ENCODE measurements around the gene PNMA8C.

PNMA8C gene

DNA sequence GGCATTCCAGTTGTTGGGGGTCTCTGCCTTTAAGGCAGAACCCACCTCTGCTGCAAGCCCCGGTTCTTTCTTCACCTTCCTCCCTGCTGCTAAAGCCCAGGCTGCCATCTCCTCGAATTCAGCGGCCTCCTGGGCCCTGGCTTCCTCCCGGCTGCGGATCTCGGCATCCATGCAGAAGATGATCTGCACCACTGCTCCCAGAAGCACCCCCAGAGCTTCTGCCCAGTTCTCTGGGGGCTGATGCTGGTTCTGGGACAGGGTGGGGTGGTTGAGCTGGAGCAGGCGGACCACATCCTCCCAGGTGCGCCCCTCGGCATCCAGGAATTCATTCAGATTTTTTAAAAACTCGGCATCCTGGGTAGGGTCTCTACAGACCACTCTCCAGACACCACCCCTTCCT lies 41.6 kb upstream of the PNMA8C start:
- no peak for DNase-seq (ENCODE audit: low spot score)
- peak overlapping the region; percentile 88 to 95 for H3K27ac ChIP-seq
- no peak overlapping the region for H3K4me3 ChIP-seq
- TF ChIP-seq, protein P1, sequence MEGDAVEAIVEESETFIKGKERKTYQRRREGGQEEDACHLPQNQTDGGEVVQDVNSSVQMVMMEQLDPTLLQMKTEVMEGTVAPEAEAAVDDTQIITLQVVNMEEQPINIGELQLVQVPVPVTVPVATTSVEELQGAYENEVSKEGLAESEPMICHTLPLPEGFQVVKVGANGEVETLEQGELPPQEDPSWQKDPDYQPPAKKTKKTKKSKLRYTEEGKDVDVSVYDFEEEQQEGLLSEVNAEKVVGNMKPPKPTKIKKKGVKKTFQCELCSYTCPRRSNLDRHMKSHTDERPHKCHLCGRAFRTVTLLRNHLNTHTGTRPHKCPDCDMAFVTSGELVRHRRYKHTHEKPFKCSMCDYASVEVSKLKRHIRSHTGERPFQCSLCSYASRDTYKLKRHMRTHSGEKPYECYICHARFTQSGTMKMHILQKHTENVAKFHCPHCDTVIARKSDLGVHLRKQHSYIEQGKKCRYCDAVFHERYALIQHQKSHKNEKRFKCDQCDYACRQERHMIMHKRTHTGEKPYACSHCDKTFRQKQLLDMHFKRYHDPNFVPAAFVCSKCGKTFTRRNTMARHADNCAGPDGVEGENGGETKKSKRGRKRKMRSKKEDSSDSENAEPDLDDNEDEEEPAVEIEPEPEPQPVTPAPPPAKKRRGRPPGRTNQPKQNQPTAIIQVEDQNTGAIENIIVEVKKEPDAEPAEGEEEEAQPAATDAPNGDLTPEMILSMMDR (IDR thresholded peaks at IDR 0.05): no peak

DNA sequence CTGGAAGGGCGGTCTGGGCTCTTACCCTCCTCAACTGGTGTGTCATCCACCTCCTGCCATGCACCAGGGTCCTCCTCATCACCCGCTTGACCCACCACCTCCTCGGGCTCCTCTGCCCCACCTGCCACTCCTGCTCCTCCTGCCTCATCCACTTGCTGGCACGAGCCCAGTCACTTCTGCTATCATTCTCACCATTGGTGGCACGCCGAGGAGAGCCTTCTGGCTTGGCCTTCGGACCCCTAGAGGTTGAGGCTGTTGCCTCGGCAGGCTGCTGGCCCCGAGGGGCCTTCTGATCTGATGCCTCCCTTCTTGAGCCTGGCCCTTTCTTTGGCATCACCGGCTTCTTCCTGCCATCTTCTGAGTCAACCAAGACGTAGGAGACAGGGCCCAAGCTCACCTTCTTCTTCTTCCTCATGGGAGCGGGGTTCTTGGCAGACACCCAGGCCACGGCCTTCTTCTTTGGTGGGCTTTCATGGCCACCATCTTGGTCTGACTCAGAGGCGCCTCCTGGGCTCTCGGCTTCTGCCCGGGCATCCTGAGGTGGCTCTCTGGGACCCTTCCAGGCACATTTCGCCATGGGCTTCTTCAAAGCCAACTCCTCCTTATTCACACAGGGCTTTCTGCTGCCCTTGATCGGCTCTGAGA lies 40.9 kb upstream of the PNMA8C start:
- H3K27ac ChIP-seq: peak overlapping the region; percentile 88 to 95
- no peak for DNase-seq (ENCODE audit: low spot score)

DNA sequence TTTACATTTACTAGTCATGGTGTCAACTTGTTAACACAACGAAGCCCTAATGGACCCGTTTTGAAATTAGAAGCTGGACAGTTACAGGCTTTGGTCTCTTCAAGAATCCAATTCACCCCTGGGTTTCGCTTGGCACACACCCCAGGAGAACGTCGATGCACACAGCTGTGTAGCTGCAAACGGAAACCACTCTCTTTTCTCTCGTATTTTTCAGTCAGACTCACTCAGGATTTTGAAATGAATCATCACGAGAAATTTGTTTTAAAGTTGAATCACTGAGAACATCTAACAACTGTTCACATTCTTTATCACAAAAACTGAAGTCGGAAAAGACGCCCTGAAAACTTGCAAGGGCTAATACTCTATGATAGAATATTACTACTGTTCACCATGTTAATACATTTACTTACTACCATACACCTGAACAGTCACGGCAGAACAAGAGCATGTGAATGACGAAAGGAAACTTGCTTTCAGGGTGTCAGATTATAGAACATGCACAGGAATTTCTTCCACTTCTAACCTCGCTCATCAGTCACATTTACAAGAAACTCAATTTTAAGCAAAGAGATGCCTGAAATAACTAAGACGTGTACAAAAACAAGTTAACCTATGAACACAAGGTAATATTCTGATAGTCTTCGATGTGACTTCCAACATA lies 37.9 kb upstream of the PNMA8C start:
- TF ChIP-seq, protein P1 (IDR thresholded peaks at IDR 0.05): no peak
- Histone ChIP-seq H3K27ac (peak overlapping the region; percentile 40 to 70), H3K4me3 (no peak overlapping the region)
- no peak for DNase-seq (ENCODE audit: low spot score)

More for the DNA sequence above, 40.9 kb upstream of the PNMA8C start:
- TF ChIP-seq, protein P1 (IDR thresholded peaks at IDR 0.05): no peak
- no peak overlapping the region for H3K4me3 ChIP-seq

DNA sequence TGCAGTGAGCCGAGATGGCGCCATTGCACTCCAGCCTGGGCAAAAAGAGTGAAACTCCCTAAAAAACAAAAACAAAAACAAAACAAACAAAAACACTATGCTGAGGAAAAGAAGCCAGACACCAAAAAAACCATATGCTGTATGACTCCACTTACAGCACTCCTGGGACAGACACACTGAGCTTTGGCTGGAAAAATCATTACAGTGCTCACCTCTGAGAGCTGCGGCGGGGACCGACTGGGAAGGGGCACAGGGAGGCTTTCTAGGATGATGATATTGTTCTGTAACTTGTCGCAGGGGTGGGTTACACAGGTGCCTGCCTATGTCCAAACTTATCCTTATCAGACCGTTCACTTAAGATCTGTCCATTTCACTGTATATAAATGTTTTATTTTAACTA lies 34.8 kb upstream of the PNMA8C start:
- no peak overlapping the region for H3K27ac ChIP-seq
- TF ChIP-seq, protein P1 (IDR thresholded peaks at IDR 0.05): no peak
- DNase-seq (ENCODE audit: low spot score): no peak
- H3K4me3 ChIP-seq: no peak overlapping the region

DNA sequence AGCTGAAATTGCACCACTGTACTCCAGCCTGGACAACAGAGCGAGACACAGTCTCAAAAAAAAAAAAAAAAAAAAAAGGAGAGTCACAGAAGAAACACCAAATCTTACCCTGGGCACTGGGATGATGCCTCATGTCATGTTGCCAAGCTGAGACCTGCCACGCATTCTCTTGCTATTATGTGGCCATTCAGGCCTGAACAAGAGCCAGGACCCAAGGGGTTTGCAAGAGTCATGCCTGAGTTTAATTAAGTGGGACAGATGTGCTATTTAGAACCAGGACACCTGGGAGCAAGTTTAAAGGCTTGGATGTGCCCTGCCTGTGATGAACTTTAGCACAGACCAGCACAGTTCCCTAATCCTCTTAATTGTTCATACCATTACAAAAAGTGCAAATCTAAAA lies 32.8 kb upstream of the PNMA8C start:
- TF ChIP-seq, protein P1 (IDR thresholded peaks at IDR 0.05): no peak
- DNase-seq (ENCODE audit: low spot score): no peak
- no peak overlapping the region for H3K27ac ChIP-seq
- no peak overlapping the region for H3K4me3 ChIP-seq

DNA sequence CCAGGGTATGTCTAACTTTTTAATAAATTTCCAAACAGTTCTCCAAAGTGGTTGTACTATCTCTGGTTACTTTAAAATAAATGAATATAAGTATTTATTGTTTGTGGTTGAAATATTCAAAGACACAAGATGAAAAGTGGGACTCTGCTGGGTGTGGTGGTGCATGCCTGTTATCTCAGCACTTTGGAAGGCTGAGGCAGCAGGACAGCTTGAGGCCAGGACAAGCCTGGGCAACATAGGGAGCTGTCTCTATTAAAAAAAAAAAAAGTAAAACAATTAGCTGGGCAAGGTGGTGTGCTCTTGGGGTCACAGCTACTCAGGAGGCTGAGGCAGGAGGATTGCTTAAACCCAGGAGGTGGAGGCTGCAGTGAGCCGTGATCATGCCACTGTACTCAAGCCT lies 32.2 kb upstream of the PNMA8C start:
- DNase-seq (ENCODE audit: low spot score): no peak
- Histone ChIP-seq H3K27ac (no peak overlapping the region), H3K4me3 (no peak overlapping the region)
- TF ChIP-seq, protein P1 (IDR thresholded peaks at IDR 0.05): no peak

DNA sequence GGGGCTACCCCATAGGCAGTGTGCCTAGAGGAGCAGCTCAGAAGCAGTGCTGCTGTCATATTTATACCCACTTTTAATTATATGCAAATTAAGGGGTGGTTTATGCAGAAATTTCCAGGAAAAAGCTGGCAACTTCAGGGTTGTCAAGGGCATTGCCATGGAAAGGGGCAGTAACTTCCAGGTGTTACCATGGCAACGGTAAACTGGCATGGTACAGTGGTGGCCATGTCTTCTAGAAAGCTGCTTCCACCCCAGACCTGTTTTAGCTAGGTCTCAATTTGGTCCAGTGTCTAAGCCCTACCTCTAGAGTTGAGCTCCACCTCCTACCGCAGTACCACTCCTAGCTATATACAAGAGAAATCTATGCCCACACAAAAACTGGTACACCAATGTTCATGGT lies 31.3 kb upstream of the PNMA8C start:
- H3K4me3 ChIP-seq: no peak overlapping the region
- TF ChIP-seq, protein P1 (IDR thresholded peaks at IDR 0.05): no peak
- DNase-seq (ENCODE audit: low spot score): no peak
- H3K27ac ChIP-seq: no peak overlapping the region

Measured in coronary artery (tissue), 2 donors.